Measurements from ENCODE around the gene YKT6.
A peak's percentile ranks its signal among the peaks of the same experiment; 100 is the strongest.
"Not testable (repeated sequence)": the region's sequence is repeated elsewhere in the genome, so short reads cannot be mapped to it uniquely, and the experiment has no call there.

YKT6 gene

GRCh38 chr7:44200699-44201461, at the start of gene YKT6:
Gene YKT6, plus strand, starts transcription at chr7:44200978. Its CDS starts 158 bp downstream, at chr7:44201136.
- DNase-seq (ENCODE audit: low spot score) = peak; percentile 98

DNA sequence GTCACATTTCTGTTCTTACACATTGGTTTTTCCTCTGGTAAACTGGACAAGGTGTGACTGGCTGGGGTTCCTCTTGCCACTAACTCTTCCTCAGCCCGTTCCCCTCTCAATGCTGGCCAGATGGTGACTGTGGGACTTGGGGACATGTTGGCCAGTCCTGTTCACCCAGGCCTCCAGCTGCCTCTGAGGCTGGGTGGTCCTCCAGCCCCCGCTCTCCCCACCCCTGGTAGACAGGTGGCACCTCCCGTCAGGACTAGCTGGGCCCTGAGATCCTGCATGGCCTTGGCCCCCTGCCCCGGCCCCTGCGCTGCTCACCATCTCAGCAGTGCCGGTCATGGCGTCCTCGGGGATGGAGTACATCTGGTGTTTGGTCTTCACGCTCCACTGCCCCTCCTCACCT, 48.8 kb upstream of the YKT6 start:
- DNase-seq (ENCODE audit: low spot score) = no peak

GRCh38 chr7:44152971-44153947, 47.5 kb upstream of the YKT6 start:
- DNase-seq (ENCODE audit: low spot score) = no peak

DNA sequence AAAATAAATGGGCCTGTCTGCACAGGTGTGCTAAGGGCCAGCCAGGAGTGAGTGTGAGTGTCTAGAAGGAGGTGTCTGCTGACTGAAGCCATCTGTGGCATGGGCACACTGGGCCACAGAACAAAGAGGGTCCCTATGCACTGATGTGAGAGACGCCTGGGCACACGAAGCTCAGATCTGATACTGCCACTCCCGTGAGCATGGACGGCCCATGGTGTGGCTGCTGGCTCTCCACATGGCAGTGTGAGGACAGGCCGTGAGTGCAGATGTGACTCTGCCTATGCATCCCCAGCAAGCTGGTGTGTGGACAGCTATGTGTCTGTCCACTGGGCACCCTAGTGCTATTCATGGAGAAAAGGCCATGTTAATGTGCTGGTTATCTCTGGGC, 46.8 kb upstream of the YKT6 start:
- DNase-seq (ENCODE audit: low spot score) = no peak

DNA sequence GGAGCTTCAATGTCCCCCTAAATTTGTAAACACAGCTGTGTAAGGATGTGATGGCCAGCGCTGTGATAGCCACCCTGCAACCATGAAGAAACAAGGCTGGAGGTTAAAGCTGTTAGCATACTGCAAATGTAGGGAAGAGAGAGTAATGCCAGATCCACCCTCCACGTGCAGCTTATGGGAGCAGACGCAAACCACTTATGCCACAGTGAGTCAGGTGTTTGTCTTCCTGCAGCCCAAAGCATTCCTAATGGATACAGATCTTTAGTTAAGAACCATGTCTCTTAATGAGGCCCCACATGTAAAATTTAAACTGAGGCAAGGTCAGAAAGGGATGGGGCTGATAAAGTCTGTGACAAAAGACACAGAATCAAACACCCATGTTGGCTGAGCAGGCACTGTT, 46.1 kb upstream of the YKT6 start:
- no peak for DNase-seq (ENCODE audit: low spot score)

GRCh38 chr7:44155191-44156185, 45.3 kb upstream of the YKT6 start:
- no peak for DNase-seq (ENCODE audit: low spot score)

DNA sequence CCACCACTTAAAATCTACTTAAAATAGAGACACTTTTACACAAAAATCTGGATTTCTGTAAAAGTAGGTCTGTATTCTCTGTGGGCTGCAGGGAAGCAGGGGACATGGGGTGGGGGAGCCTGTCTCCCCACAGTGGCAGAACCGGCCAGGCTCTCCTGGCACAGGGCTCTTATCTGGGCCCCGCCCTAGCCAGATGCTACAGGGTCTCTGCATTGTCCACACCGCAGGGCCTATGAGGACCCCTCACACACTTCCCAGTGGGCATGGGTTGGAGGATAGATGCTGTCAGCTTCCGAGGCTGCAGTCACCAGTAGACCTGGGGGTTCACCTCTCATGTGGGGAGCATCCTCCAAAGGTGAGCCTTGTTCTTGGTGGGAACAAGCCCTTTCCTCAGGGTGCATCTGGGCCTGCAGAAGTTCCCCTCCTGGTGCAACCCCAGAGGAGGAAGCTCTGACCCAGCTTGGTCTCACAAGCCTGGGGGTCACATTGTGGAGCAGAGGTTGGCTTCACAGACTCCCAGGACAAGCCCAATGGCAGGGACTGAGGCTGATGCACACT, 44.2 kb upstream of the YKT6 start:
- DNase-seq (ENCODE audit: low spot score) = no peak

- DNase-seq (ENCODE audit: low spot score) = no peak
Measured at GRCh38 chr7:44157116-44158080, 43.4 kb upstream of the YKT6 start.

DNA sequence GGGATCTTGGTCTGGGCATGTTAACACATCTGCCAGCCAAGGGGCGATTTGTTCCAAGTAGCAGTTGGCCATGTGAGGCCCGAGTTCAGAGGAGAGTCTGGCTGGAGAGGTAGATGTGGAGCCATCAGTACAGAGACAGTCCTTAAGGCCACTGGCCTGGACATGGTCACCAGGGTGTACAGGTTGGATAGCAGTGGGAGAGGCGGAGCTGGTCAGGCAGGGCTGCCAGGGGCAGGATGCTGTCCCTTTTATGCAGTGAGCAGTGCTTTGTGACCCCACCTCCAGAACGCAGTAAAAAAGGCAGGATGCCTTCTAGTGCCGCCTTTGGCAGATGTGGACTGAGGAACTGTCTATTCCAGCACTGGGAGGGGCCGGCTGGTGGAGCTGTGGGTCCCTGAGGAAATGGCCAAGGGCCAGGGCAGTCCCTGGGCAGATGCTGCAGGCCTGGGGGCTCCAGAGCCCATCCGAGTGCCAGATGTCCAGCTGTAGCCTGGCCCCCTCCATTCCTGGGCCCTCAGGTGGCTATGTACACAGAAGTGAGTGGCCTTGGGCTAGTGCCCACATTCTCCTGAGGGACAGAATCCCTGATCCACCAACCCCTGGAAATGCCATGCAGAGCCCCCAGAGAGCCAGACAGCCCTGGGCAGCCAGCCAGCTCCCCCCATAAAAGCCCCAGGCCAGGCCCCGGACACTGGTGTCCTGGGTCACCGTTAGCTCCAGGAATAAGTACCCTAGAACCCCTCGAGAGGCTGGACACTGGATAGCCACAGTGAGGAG, 42.5 kb upstream of the YKT6 start:
- DNase-seq (ENCODE audit: low spot score) = no peak

DNA sequence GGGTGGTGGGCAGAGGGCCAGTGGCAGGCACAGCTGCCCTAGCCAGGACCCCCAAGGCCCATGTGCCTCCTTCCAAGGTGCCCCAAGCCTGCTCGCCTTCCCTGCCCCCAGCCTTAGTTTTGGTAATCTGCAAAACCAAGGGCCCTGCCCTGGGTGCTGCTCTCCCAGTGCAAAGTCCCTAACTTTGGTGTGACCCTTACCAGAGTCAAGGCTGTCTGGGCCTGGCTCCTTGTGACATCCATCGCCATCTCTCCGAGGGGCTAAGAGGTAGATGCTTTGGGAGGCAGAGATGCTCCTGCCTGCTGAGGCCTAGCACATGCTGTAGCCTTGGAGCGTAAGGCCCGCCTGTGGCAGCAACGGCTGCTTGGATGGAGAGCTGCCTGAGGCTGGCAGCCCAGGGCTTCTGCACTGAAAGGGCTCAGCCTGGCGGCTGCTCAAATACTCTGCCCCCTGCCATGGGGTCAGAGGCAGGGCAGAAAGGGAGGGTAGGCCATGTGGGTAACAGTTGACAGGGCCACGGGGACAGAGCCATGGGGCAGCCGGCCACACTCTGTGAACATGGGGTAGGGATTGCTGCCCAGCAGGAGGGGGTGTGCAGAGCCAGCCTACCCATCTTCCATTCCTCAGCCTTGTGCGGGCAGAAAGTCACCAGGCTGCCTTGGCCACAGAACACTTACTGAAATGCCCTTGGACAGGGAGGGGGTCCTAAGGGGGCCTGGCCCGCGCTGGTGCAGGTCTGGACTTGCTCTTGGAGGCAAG, 41.7 kb upstream of the YKT6 start:
- DNase-seq (ENCODE audit: low spot score) = no peak

DNA sequence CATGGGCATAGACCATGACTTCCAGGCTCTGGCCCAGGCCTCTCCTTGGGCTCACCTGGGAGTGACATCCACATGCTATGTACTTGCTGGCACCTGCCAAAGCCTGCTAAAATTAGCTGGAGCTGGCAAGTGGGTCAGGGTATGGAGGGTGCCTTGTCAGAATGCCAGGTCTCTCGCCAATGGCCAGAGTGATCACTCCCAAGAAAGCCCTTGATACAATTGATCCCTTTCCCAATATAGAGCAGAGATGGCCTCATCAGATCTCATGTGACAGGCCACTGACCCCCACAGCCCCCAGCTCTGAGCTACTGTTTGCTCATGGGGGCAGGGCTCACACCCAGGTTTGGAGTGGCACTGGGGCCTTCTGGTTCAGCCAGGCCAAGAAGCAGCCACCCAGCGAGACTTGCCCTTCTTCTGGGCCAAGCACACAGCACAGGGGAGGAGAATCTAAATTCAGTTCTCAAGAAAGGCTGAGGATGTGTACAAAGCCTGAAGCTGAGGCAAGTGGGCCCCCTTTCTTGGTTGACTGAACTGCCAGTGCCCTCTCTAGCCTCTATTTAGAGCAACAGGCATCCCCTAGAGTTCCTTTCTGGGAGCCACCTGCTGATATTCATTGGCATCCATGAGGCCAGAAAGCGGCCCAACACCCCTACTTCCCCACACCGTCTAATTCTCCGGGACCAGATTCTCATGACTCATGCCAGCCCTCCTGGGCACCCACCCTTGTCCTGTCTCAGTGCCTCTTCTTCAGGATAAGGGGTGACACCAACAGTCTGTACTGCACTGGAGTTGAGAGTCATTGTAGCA, 40.8 kb upstream of the YKT6 start:
- DNase-seq (ENCODE audit: low spot score) = no peak

GRCh38 chr7:44161371-44161770, 39.4 kb upstream of the YKT6 start:
- DNase-seq (ENCODE audit: low spot score) = no peak

DNA sequence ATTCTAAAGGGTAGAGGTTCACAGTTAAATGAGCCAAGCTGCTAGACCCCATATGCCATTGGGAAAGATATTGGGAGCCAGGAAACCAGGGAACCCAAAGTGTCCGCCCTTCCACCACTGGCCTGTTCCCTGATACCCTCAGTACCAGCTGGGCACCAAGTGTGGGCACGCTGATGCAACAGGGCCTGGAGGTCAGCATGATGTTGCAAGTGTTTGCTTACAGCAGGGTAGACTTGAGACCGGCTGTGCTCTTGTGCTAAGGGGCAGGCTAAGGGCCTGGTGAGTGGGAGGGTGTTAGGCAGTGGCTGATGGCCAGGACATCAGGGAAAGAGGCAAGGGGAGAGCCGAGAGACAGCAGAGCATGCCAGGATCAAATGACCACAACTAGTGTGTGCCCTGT, 38.6 kb upstream of the YKT6 start:
- no peak for DNase-seq (ENCODE audit: low spot score)

DNA sequence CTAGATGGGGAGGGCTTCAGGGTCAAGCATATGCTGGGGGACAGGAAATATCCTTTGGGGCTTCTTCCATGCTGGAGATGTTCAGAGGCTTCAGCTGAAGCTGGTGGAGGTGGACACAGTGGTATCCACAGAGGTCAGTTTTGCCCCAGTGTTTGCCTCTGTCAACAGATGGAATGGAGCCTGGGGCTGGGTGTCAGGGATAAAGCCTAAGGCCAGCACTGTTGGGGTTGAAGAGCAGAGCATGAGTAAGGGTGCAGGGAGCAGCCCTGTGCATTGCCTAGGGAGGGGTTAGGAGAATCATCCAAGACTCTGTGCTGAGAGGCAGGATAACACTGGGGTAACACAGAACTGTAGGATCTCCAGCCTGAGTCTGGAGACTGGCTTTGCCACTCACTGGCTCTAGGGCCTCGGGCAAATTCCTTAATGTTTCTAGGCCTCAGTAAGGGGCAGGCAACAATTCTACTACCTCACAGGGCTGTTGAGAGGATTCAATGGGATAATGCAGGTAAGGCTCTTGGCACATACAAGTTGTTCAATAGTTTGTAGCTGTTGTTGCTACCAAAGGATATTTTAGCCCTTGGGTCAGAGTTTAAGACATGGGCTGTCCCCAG, 37.9 kb upstream of the YKT6 start:
- no peak for DNase-seq (ENCODE audit: low spot score)

GRCh38 chr7:44163591-44163990, 37.2 kb upstream of the YKT6 start:
- DNase-seq (ENCODE audit: low spot score) = peak; percentile 90

DNA sequence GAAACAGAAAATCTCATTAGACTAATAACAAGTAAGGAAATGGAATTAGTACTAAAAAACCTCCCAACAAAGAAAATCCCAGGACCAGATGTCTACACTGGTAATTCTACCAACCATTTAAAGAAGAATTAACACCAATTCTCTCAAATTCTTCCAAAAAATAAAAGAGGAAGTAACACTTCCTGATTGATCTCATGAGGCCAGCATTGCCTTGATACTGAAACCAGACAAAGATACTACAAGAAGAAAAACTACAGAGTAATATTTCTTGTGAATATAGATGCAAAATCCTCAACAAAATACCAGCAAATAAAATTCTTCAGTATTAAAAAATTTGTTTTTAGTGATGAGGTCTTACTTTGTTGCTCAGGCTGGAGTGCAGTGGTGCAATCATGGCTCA, 32.9 kb upstream of the YKT6 start:
- no peak for DNase-seq (ENCODE audit: low spot score)

DNA sequence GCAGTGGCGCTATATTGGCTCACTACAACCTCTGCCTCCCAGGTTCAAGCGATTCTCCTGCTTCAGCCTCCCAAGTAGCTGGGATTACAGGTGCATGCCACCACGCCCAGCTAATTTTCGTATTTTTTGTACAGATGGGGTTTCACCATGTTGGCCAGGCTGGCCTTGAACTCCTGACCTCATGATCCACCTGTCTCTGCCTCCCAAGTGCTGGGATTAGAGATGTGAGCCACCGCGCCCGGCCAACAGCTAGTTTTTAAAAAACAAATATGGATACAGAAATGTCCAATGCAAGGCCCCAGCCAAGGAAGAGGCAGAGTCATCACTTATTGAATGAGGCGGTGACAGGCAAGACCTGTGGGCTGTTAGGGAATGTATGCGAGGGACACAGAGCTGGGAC, 28.9 kb upstream of the YKT6 start:
- DNase-seq (ENCODE audit: low spot score) = not testable (repeated sequence)

- DNase-seq (ENCODE audit: low spot score) = no peak
Measured at GRCh38 chr7:44172352-44172751, 28.4 kb upstream of the YKT6 start.

Measured in AG08396 (cell line).